DMS53 treated with DMSO at 0.1 percent for 48 hours (cell line): ENCODE data around the gene MRPS10.
"Not testable (repeated sequence)": the region's sequence is repeated elsewhere in the genome, so short reads cannot be mapped to it uniquely, and the experiment has no call there.

ENCODE experiments used
- DNase-seq: peaks from one replicate; lab custom pipeline; 2025; ENCODE audit not compliant: unreplicated experiment; lab: John Stamatoyannopoulos, UW

Gene MRPS10

GRCh38 chr6:42179261-42179944 lies 38.3 kb downstream of the MRPS10 start:
- no peak for DNase-seq

GRCh38 chr6:42177514-42178364 lies 39.9 kb downstream of the MRPS10 start:
- DNase-seq: no peak

GRCh38 chr6:42176981-42177380 lies 40.7 kb downstream of the MRPS10 start:
- DNase-seq: no peak

GRCh38 chr6:42175860-42176259 lies 41.8 kb downstream of the MRPS10 start:
- DNase-seq: no peak

GRCh38 chr6:42173101-42173500 lies 44.6 kb downstream of the MRPS10 start, which contains the start of gene GUCA1A:
Gene GUCA1A, plus strand, starts transcription at chr6:42173364. Its CDS starts 250 bp downstream, at chr6:42173614.
- no peak for DNase-seq

- DNase-seq: no peak
Observed at GRCh38 chr6:42171813-42172581, 45.7 kb downstream of the MRPS10 start.

- not testable (repeated sequence) for DNase-seq
Observed at GRCh38 chr6:42169780-42170179, 47.9 kb downstream of the MRPS10 start.

- DNase-seq: no peak
Observed at GRCh38 chr6:42168650-42169049, 49.0 kb downstream of the MRPS10 start.

GRCh38 chr6:42166444-42167141 lies 51.1 kb downstream of the MRPS10 start:
- peak; percentile 85 for DNase-seq

GRCh38 chr6:42165016-42165415 lies 52.6 kb downstream of the MRPS10 start:
- DNase-seq: no peak

GRCh38 chr6:42163981-42164380 lies 53.7 kb downstream of the MRPS10 start:
- no peak for DNase-seq

- no peak for DNase-seq
Observed at GRCh38 chr6:42162812-42163211, 54.8 kb downstream of the MRPS10 start.

- no peak for DNase-seq
Observed at GRCh38 chr6:42162384-42162783, 55.3 kb downstream of the MRPS10 start.

GRCh38 chr6:42159431-42160024 lies 58.1 kb downstream of the MRPS10 start:
- DNase-seq: no peak

- no peak for DNase-seq
Observed at GRCh38 chr6:42158631-42159030, 59.0 kb downstream of the MRPS10 start.

- DNase-seq: no peak
Observed at GRCh38 chr6:42158011-42158410, 59.6 kb downstream of the MRPS10 start.
